ENCODE measurements around the gene BEAN1.

DNA sequence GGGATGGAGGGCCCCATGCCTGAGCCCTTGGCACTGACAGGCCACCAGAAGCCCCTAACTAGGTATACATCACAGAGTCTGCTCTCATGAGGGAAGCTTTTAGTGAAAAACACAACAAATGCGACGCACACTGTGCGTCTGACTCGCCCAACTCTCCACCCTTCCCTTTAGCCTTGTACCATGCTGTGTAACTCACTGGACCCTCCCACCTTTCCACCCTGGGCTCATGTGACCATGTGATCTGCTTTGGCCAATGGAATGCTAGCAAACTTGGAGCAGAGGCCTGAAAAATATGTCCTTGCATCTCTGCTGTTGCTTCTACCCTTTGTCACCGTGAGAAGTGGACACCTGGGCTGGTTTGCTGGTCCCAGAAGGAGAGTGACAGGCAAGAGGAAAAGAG lies 101.2 kb downstream of the BEAN1 start:
- TF ChIP-seq CTCF (IDR thresholded peaks at IDR 0.05) = no peak
- no peak for TF ChIP-seq POLR2A (IDR thresholded peaks at IDR 0.05)

All from Peyer's patch (tissue), 4 donors.